Measurements from ENCODE around the gene SLC22A5. TPM values are rescaled to one million over a fixed set of nuclear protein-coding genes. Genes with fewer than 3 reads are reported as not detected.

Gene SLC22A5
- total RNA-seq, 4 donors from 2014 or later, result 13.2 to 25.4 (median 15.7) TPM

- WGBS, 2 donors, result 88 to 92% methylated on average over 4 of the region's 4 CpGs
- TF ChIP-seq, protein P1, sequence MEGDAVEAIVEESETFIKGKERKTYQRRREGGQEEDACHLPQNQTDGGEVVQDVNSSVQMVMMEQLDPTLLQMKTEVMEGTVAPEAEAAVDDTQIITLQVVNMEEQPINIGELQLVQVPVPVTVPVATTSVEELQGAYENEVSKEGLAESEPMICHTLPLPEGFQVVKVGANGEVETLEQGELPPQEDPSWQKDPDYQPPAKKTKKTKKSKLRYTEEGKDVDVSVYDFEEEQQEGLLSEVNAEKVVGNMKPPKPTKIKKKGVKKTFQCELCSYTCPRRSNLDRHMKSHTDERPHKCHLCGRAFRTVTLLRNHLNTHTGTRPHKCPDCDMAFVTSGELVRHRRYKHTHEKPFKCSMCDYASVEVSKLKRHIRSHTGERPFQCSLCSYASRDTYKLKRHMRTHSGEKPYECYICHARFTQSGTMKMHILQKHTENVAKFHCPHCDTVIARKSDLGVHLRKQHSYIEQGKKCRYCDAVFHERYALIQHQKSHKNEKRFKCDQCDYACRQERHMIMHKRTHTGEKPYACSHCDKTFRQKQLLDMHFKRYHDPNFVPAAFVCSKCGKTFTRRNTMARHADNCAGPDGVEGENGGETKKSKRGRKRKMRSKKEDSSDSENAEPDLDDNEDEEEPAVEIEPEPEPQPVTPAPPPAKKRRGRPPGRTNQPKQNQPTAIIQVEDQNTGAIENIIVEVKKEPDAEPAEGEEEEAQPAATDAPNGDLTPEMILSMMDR (IDR thresholded peaks at IDR 0.05), result no peak
- no peak for TF ChIP-seq POLR2A (IDR thresholded peaks at IDR 0.05)
- intact Hi-C loops (cut with DNase I; ENCODE audit: low total_unique reads), result loop anchor here (10.0 kb wide), 1 partner anchor 303 kb away; the partner anchor contains the start of gene IL3
- H3K4me3 ChIP-seq (ENCODE audit: low read depth, poor library complexity, severe bottlenecking), result no peak overlapping the region
- no peak for DNase-seq (ENCODE audit: low spot score in 2 of 2)
Observed at GRCh38 chr5:132368186-132368585, 1.3 kb upstream of the SLC22A5 start.

GRCh38 chr5:132369007-132369473 lies 470 bp upstream of the SLC22A5 start:
- 3 to 7% methylated on average over 9 of the region's 9 CpGs for WGBS, 2 donors

DNA sequence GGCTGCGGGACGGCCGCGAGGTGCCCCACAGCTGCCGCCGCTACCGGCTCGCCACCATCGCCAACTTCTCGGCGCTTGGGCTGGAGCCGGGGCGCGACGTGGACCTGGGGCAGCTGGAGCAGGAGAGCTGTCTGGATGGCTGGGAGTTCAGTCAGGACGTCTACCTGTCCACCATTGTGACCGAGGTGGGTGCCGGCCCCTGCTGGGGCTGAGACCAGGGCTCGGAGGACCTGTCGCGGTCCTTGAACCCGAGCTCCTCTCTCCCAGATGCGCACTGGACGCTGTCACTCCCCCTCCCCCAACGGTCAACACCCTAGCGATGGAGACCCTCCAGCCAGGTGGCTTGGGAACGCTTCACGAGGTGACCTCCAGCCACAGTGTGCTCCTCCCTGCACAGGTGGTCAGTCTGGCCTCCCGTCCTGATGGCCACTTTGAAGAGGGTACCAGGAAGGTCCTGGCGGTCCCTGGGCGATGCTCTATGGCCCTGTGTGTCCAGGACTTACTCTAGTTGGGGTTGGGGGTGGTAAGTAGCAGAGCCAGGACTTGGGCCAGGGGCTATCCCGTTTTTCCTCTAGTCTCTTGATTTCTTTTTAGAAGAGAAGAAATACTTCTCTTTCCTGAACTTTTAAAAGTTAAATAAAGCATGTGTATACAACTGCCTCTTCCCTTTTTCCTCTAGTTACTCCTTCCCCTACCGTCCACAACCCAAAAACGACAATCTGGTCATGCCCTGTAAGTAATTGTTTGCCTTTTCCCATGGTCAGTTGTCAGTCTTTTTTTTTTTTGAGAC lies 866 bp downstream of the SLC22A5 start:
- WGBS, 2 donors, result 8 to 15% methylated on average over 30 to 33 of the region's 34 CpGs
- peak overlapping the region; percentile 55 for H3K4me3 ChIP-seq (ENCODE audit: low read depth, poor library complexity, severe bottlenecking)
- intact Hi-C loops (cut with DNase I; ENCODE audit: low total_unique reads), result no loop called here
- TF ChIP-seq POLR2A (IDR thresholded peaks at IDR 0.05), result no peak
- TF ChIP-seq, protein P1 (IDR thresholded peaks at IDR 0.05), result no peak
- DNase-seq (ENCODE audit: low spot score in 2 of 2), result no peak

More at GRCh38 chr5:132369007-132369473, 470 bp upstream of the SLC22A5 start:
- no peak for DNase-seq (ENCODE audit: low spot score in 2 of 2)
- H3K4me3 ChIP-seq (ENCODE audit: low read depth, poor library complexity, severe bottlenecking), result peak overlapping the region; percentile 55
- intact Hi-C loops (cut with DNase I; ENCODE audit: low total_unique reads), result loop anchor here (10.0 kb wide), 1 partner anchor 304 kb away; the partner anchor contains the start of gene IL3
- TF ChIP-seq POLR2A (IDR thresholded peaks at IDR 0.05), result no peak
- TF ChIP-seq, protein P1 (IDR thresholded peaks at IDR 0.05), result no peak

DNA sequence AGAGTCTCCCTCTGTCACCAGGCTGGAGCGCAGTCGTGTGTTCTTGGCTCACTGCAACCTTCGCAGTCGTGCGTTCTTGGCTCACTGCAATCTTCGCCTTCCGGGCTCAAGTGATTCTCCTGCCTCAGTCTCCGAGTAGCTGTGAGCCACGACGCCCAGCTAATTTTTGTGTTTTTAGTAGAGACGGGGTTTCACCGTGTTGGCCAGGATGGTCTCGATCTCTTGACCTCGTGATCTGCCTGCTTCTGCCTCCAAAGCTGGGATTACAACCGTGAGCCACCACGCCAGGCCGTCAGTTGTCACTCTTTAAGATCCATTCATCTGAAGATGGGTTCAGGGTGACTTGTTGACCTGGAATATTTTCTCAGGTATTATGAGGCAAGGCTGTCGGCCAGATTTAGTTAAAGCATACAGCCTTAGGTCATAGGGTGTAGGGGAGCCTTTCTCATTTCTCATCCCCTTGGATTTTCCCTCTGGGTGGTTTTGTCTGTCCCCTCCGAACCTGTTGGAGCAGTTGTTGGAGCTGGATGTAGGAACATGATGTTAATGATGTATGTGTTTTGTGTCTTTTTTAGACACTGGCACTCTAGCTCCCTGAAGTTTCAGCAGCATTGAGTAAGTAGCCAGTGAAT lies 1.6 kb downstream of the SLC22A5 start:
- WGBS, 2 donors, result 49 to 51% methylated on average over 19 of the region's 19 CpGs
- no peak for TF ChIP-seq POLR2A (IDR thresholded peaks at IDR 0.05)
- TF ChIP-seq, protein P1 (IDR thresholded peaks at IDR 0.05), result no peak
- peak in 1 of 2 donors; percentile 74 for DNase-seq (ENCODE audit: low spot score in 2 of 2)
- H3K4me3 ChIP-seq (ENCODE audit: low read depth, poor library complexity, severe bottlenecking), result no peak overlapping the region
- intact Hi-C loops (cut with DNase I; ENCODE audit: low total_unique reads), result no loop called here

DNA sequence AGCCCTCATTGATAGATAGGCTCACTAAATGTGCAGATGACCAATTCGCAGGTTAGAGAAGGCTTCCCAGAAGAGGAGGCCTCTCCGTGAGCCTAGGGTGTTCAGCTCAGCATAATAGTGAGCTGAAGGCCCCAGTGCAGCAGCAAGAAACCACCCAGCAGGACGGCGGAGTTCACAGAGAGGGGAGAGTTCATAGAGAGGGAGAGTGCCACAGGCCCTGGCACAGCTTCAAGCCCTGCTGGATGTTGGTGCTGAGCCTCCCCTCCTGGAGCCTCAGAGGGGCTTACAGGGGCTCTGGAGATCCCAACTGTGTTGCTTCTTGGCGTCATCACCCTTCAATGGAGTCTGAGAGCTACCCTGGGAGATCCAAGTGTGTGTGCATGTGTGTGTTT lies 2.1 kb downstream of the SLC22A5 start:
- H3K4me3 ChIP-seq (ENCODE audit: low read depth, poor library complexity, severe bottlenecking), result no peak overlapping the region
- intact Hi-C loops (cut with DNase I; ENCODE audit: low total_unique reads), result no loop called here
- peak in 1 of 2 donors; percentile 83 for DNase-seq (ENCODE audit: low spot score in 2 of 2)
- 71 to 97% methylated on average over 4 to 5 of the region's 5 CpGs for WGBS, 2 donors
- TF ChIP-seq, protein P1 (IDR thresholded peaks at IDR 0.05), result no peak
- TF ChIP-seq POLR2A (IDR thresholded peaks at IDR 0.05), result no peak
